Esophagus mucosa (tissue), 1 donor: ENCODE results near the gene SDK1. TPM values are rescaled to one million over a fixed set of nuclear protein-coding genes. Genes with fewer than 3 reads are reported as not detected.
"Not testable (repeated sequence)": the region's sequence is repeated elsewhere in the genome, so short reads cannot be mapped to it uniquely, and the experiment has no call there.

Source experiments
- ATAC-seq: fragments of 200-7000 bp; cut with Tn5 transposase; one replicate; pipeline ENCODE4 v1.9.1; 2020
- total RNA-seq: library from RNA; stranded (reverse); gene quantifications from one replicate; pipeline ENCODE4 v1.2.4, GENCODE V29; 2023
- donor health status: DM: yes; HTN: yes; CAD: no.

SDK1 gene
- total RNA-seq, 1 donor from 2014 or later: 1.0 TPM

GRCh38 chr7:3960050-3960763, 659.2 kb downstream of the SDK1 start:
- ATAC-seq: no peak

DNA sequence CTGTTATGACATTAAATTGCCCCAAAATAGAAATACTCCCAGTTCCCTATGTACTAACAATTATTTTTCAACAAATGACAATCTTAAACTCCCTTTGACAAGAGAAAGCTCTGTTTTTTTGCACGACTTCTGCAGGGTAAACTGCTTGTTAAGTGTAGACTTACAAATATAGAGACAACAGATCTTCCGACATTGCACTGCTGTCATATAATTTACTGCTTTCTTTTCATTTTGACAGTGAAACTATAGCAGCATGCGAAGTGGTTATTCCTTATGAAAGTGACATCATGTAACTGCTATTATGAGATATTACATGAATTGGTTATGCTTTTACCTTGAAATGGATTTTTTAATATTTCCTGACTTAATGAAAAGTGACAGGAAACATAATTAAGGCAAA, 659.9 kb downstream of the SDK1 start:
- ATAC-seq: no peak

DNA sequence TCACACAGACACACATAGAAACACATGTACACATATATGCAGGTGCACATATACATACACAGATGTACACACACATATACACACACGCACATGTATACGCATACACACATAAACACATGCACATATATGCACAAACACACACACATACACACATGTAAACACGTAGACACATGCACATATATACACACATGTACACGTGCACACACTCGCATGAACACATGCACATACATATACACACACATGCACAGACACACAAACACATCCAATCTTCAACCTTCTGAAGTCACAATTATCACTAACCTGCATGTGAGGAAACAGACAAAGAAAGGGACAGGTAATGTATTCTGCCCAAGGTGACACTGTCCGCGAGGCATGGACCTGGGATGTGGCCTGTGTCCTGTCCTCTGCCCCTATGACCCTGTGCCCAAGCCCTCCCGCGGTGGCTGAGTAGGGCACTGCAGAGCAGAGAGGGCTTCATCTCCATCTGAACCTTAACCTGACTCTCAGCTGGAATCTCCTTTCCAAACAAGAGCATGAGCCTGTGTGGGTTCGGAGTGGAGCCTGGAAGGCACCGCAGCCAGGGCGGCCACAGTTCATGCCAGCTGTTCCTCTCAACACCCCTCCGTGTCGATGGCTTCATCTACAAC, 660.9 kb downstream of the SDK1 start:
- ATAC-seq: no peak

GRCh38 chr7:3963768-3964167, 662.7 kb downstream of the SDK1 start:
- ATAC-seq: not testable (repeated sequence)

- ATAC-seq: no peak
Measured at GRCh38 chr7:3964980-3965606, 664.0 kb downstream of the SDK1 start.

GRCh38 chr7:3965794-3966395, 664.8 kb downstream of the SDK1 start:
- ATAC-seq: no peak

GRCh38 chr7:3968234-3968633, 667.2 kb downstream of the SDK1 start:
- ATAC-seq: no peak

- no peak for ATAC-seq
Measured at GRCh38 chr7:3969286-3969685, 668.2 kb downstream of the SDK1 start.

GRCh38 chr7:3971323-3971722, 670.3 kb downstream of the SDK1 start:
- ATAC-seq: no peak

DNA sequence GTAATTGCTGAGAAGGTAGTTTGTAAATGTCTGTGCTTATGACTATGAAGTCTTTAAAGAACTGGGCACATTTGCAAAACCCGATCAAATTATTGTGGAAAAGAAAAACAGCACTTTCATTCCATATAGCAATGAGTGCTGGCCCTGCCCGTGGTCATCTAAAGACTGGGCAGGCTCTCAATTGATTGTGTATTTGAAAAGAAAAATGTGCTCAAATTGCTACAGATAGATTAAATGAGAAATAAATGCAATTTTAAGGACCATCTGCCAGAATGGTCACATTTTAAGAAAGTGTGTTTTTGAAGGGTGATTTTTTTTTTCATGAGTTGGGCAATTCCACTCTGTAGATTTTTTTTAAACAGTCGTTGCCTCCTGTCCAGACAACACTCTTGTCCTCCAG, 672.2 kb downstream of the SDK1 start:
- ATAC-seq: no peak

- ATAC-seq: no peak
Measured at GRCh38 chr7:3974329-3974728, 673.3 kb downstream of the SDK1 start.

DNA sequence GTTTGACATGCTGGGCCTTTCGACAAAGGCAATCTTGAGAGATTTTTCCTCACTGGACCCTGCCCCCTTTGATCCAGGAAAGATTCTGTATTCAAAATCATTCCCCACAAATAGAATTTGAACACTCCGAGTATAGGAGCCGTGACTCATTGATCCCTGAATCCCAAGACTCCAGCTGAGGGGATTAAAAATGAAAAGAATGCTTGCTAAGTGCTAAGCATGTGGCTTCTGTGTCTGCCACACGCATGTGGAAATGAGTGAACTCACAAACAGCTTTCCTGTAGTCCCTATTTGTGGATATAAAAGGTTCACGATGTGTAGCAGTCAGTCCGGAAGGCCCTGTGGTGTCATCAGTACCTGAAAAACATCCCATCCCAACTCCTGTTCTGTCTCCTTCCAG, 674.3 kb downstream of the SDK1 start:
- ATAC-seq: no peak

GRCh38 chr7:3977391-3977790, 676.3 kb downstream of the SDK1 start:
- no peak for ATAC-seq

GRCh38 chr7:3978839-3979238, 677.8 kb downstream of the SDK1 start:
- ATAC-seq: no peak

DNA sequence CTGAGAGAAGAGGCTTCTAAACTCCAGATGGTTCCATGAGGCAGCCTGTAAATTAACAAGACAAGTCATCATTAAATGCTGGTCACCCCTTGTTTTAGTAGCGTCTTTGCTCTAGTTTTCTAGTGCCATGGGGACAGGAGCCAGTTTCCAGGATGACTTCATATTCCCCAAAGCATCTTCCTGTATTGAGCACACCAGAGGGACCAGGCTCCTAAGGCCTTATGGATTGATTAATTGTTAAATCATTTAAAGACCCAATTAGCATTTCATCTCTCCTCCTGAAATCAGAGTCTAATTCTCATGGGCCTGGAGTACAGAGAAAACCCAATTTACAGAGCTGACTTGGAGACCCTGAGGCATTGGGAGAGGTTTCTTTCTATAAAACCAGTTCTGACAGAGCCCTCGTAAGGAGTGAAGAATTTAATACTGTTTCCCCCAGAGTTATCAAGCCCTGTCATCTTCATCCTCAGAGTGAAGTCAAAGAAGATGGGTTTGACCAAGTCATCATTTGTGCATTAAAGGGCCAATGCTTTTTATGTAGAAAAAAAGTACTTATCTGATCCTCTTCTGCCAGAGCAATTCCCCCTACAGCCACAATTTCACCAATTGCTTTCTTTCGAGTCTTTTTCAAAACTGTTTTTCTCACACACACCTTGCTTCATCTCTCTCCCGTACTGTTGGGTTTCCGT, 678.7 kb downstream of the SDK1 start:
- no peak for ATAC-seq

GRCh38 chr7:3980300-3980643, 679.2 kb downstream of the SDK1 start:
- no peak for ATAC-seq

DNA sequence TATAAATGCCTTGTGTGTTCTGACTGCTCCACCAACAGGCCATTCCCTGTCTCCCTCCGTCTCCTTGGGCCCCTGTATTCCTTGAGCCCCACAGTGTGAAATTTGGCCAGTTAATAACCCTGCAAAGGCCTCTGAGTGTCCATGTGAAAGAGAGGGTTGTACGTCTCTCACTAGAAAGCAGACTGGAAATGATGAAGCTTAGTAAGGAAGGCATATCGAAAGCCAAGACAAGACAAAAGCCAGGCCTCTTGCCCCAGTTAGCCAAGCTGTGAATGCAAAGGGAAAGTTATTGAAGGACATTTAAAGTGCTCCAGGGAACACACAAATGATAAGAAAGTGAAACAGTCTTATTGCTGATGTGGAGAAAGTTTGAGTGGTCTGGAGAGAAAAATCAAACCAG, 680.2 kb downstream of the SDK1 start:
- ATAC-seq: no peak

DNA sequence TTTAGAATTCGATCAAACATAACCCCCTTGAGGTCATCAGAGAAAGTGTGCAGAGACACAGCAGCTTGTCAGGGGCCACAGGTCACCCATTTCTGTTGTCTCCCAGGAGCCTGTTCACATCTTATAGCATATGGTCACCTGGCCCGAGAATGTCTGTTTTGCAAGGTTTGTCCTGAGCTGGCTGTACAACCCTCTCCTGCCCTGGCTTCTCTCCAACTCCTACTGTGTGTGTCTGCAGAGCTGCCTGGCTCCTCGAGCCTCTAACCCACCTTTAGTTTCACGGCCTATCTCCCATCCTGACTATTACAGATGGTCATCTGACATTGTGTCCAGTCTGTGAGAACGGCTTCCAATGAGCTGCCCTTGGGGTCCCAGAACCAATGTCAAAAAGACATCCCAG, 683.4 kb downstream of the SDK1 start:
- ATAC-seq: no peak

- no peak for ATAC-seq
Measured at GRCh38 chr7:3986927-3987326, 685.9 kb downstream of the SDK1 start.

DNA sequence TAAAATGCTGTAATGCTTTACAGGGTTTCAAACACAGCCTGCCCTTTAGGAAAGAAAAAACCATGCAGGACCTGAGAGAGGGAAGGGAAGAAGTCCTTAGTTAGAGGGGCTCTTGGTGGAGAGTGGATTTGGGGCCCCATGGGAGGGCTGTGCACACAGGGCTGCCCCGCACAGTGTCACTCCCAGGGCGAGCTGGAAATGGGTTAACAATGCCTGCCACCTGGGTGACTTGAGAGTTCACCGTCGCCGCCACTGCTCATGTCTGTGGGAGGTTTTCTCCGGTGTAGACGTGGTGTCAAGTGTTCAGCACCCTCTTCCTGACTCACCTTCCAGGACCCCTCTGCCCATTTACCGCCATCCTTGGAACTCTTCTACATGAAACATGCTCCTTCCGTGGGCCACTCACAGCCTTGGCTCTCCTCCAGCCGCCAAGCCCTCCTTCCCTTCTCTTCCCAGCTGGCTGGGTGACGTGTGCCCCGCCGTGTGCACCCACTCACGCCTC, 686.4 kb downstream of the SDK1 start:
- no peak for ATAC-seq

- ATAC-seq: peak; percentile 15
Measured at GRCh38 chr7:3989723-3990122, 688.7 kb downstream of the SDK1 start.

- no peak for ATAC-seq
Measured at GRCh38 chr7:3991731-3992231, 690.7 kb downstream of the SDK1 start.

DNA sequence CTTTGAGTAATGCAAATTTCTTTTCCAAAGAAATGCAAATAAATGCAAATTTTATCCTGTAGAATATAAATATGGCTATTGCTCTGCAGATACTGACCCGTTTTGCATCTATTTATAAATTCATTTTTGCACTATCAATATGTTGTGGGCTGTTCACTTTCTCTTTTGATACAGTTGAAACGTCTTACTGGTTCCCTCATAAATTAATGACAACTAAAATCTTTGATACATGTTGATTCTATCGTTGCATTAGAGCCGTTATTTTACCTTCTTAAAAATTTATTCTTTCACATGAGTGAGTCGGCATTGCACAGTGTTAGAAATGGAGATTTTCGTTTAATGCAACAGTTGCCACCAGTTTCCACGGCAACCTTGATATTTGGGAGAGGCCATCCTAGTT, 691.8 kb downstream of the SDK1 start:
- ATAC-seq: no peak
